ENCODE measurements around the gene PXDN. TPM values are rescaled to one million over a fixed set of nuclear protein-coding genes. Genes with fewer than 3 reads are reported as not detected.

The PXDN gene
- total RNA-seq, 1 donor from 2014 or later = 2.5 TPM

- intact Hi-C loops (cut with micrococcal nuclease) = no loop called here
Measured at GRCh38 chr2:1664698-1665097, 79.6 kb downstream of the PXDN start.

GRCh38 chr2:1664076-1664605, 80.2 kb downstream of the PXDN start:
- intact Hi-C loops (cut with micrococcal nuclease) = no loop called here

- intact Hi-C loops (cut with micrococcal nuclease) = no loop called here
Measured at GRCh38 chr2:1663621-1664020, 80.7 kb downstream of the PXDN start.

GRCh38 chr2:1662606-1663180, 81.6 kb downstream of the PXDN start:
- intact Hi-C loops (cut with micrococcal nuclease) = no loop called here

GRCh38 chr2:1661891-1662605, 82.3 kb downstream of the PXDN start:
- intact Hi-C loops (cut with micrococcal nuclease) = no loop called here

GRCh38 chr2:1660656-1661640, 83.4 kb downstream of the PXDN start:
- intact Hi-C loops (cut with micrococcal nuclease) = no loop called here

GRCh38 chr2:1659951-1660565, 84.3 kb downstream of the PXDN start:
- intact Hi-C loops (cut with micrococcal nuclease) = no loop called here

GRCh38 chr2:1658394-1659151, 85.7 kb downstream of the PXDN start:
- intact Hi-C loops (cut with micrococcal nuclease) = no loop called here

- intact Hi-C loops (cut with micrococcal nuclease) = no loop called here
Measured at GRCh38 chr2:1656961-1657841, 87.1 kb downstream of the PXDN start.

- intact Hi-C loops (cut with micrococcal nuclease) = no loop called here
Measured at GRCh38 chr2:1656326-1656960, 87.9 kb downstream of the PXDN start.

GRCh38 chr2:1655461-1655860, 88.9 kb downstream of the PXDN start:
- intact Hi-C loops (cut with micrococcal nuclease) = no loop called here

- intact Hi-C loops (cut with micrococcal nuclease) = no loop called here
Measured at GRCh38 chr2:1654696-1655374, 89.5 kb downstream of the PXDN start.

GRCh38 chr2:1653956-1654695, 90.2 kb downstream of the PXDN start:
- intact Hi-C loops (cut with micrococcal nuclease) = no loop called here

GRCh38 chr2:1652034-1652790, 92.1 kb downstream of the PXDN start:
- intact Hi-C loops (cut with micrococcal nuclease) = no loop called here

GRCh38 chr2:1651121-1652033, 92.9 kb downstream of the PXDN start:
- intact Hi-C loops (cut with micrococcal nuclease) = no loop called here

All from T-helper 1 cell treated with Interleukin-12 subunit alpha and Interleukin-12 subunit beta and Interleukin-4 antibody, amounts not matched to agents 30 ng/mL and 1 ng/mL, for 36 hours (primary cell).